ENCODE data around the gene NUMB. TPM values are rescaled to one million over a fixed set of nuclear protein-coding genes. Genes with fewer than 3 reads are reported as not detected.
A peak's percentile ranks its signal among the peaks of the same experiment; 100 is the strongest.

Gene NUMB
- total and polyA plus RNA-seq, 2 donors (not counting 1 experiment from before 2014, with no cell fraction given) = 36.0 to 151 TPM

- no peak overlapping the region for H3K4me3 ChIP-seq (replicated peaks in 1 of 4; ENCODE audit: control extremely low read depth in 1 of 4, insufficient read depth in 1 of 4, low read depth in 3 of 4, low read length in 4 of 4)
- H3K4me2 ChIP-seq (ENCODE audit: extremely low read depth, insufficient read depth, low read length) = no peak overlapping the region
- TF ChIP-seq, protein P1, sequence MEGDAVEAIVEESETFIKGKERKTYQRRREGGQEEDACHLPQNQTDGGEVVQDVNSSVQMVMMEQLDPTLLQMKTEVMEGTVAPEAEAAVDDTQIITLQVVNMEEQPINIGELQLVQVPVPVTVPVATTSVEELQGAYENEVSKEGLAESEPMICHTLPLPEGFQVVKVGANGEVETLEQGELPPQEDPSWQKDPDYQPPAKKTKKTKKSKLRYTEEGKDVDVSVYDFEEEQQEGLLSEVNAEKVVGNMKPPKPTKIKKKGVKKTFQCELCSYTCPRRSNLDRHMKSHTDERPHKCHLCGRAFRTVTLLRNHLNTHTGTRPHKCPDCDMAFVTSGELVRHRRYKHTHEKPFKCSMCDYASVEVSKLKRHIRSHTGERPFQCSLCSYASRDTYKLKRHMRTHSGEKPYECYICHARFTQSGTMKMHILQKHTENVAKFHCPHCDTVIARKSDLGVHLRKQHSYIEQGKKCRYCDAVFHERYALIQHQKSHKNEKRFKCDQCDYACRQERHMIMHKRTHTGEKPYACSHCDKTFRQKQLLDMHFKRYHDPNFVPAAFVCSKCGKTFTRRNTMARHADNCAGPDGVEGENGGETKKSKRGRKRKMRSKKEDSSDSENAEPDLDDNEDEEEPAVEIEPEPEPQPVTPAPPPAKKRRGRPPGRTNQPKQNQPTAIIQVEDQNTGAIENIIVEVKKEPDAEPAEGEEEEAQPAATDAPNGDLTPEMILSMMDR (conservative IDR thresholded peaks at IDR 0.05 in 1 of 2, IDR thresholded peaks at IDR 0.05 in 1 of 2; ENCODE audit: low read depth in 1 of 2, low read length in 2 of 2) = peak in 1 of 2 donors; percentile 25
- TF ChIP-seq EZH2 (IDR thresholded peaks at IDR 0.05; ENCODE audit: low read length, missing control alignments) = no peak
- no peak overlapping the region for H2AFZ ChIP-seq (ENCODE audit: low read length)
- H3K79me2 ChIP-seq (ENCODE audit: control insufficient read depth, insufficient read depth, low read length) = no peaks in the 10 kb centered on the region
- no peaks in the 10 kb centered on the region for H3K27me3 ChIP-seq (ENCODE audit: control insufficient read depth, insufficient read depth, low read length)
- H3K27ac ChIP-seq (ENCODE audit: insufficient read depth, low read length) = no peak overlapping the region
- H3K36me3 ChIP-seq (ENCODE audit: control insufficient read depth, insufficient read depth, low read length) = peaks cover 21% of the 10 kb centered on the region
- no peaks in the 10 kb centered on the region for H3K4me1 ChIP-seq (ENCODE audit: control insufficient read depth, extremely low read depth, insufficient read depth, low read length)
- H4K20me1 ChIP-seq (ENCODE audit: control insufficient read depth, extremely low read depth, insufficient read depth, low read length) = no peaks in the 10 kb centered on the region
- H3K9ac ChIP-seq (ENCODE audit: insufficient read depth, low read length) = no peak overlapping the region
- H3K9me3 ChIP-seq (ENCODE audit: control insufficient read depth, insufficient read depth, low read depth, low read length) = no peaks in the 10 kb centered on the region
- no peak for DNase-seq (ENCODE audit: low read depth in 2 of 2)
Observed at GRCh38 chr14:73280903-73281302, 177.4 kb downstream of the NUMB start.

DNA sequence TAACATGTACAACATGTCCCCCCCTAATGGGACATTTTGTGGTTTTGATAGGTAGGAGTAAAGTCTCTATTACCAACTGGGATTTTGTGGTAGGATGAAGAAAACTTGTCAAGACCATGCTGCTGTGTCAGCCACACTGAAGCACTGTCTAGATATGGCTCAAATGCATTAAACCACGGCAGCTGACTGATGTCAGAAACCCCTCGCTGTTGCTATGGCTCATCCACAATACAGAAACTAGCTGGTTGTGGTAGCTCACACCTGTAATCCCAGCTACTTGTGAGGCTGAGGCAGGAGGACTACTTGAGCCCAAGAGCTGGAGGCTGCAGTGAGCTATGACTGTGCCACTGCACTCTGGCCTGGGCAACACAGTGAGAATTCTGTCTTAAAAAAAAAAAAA is 181.0 kb downstream of the NUMB start:
- DNase-seq (ENCODE audit: low read depth in 2 of 2) = no peak

DNA sequence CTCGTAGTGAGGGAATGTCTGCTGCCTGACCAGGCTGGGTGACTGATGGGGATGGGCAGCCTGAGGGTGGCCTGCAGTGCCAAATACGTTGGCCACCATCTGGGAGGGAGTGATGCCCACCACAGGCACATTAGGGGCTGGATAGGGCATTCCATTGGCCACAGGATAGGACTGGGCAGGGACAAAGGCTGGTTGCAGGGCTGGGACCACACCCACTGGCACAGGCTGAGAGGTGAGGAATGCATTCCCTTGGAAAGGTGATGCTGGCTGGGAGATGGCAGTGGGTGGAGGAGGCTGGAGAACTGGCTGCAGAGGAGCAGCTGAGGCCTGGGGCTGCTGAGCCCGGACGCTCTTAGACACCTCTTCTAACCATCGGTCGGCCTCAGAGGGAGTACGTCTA is 181.5 kb downstream of the NUMB start:
- no peak overlapping the region for H3K9ac ChIP-seq (ENCODE audit: insufficient read depth, low read length)
- H4K20me1 ChIP-seq (ENCODE audit: control insufficient read depth, extremely low read depth, insufficient read depth, low read length) = no peaks in the 10 kb centered on the region
- no peaks in the 10 kb centered on the region for H3K9me3 ChIP-seq (ENCODE audit: control insufficient read depth, insufficient read depth, low read depth, low read length)
- H3K27ac ChIP-seq (ENCODE audit: insufficient read depth, low read length) = no peak overlapping the region
- no peak for DNase-seq (ENCODE audit: low read depth in 2 of 2)
- no peak overlapping the region for H3K4me3 ChIP-seq (replicated peaks in 1 of 4; ENCODE audit: control extremely low read depth in 1 of 4, insufficient read depth in 1 of 4, low read depth in 3 of 4, low read length in 4 of 4)
- TF ChIP-seq, protein P1 (conservative IDR thresholded peaks at IDR 0.05 in 1 of 2, IDR thresholded peaks at IDR 0.05 in 1 of 2; ENCODE audit: low read depth in 1 of 2, low read length in 2 of 2) = no peak
- TF ChIP-seq EZH2 (IDR thresholded peaks at IDR 0.05; ENCODE audit: low read length, missing control alignments) = no peak
- H3K36me3 ChIP-seq (ENCODE audit: control insufficient read depth, insufficient read depth, low read length) = peaks cover 16% of the 10 kb centered on the region
- no peaks in the 10 kb centered on the region for H3K79me2 ChIP-seq (ENCODE audit: control insufficient read depth, insufficient read depth, low read length)
- H2AFZ ChIP-seq (ENCODE audit: low read length) = no peak overlapping the region
- no peaks in the 10 kb centered on the region for H3K4me1 ChIP-seq (ENCODE audit: control insufficient read depth, extremely low read depth, insufficient read depth, low read length)
- no peaks in the 10 kb centered on the region for H3K27me3 ChIP-seq (ENCODE audit: control insufficient read depth, insufficient read depth, low read length)
- no peak overlapping the region for H3K4me2 ChIP-seq (ENCODE audit: extremely low read depth, insufficient read depth, low read length)

More for the DNA sequence above, 181.0 kb downstream of the NUMB start:
- H3K36me3 ChIP-seq (ENCODE audit: control insufficient read depth, insufficient read depth, low read length) = peaks cover 18% of the 10 kb centered on the region
- H3K79me2 ChIP-seq (ENCODE audit: control insufficient read depth, insufficient read depth, low read length) = no peaks in the 10 kb centered on the region
- TF ChIP-seq, protein P1 (conservative IDR thresholded peaks at IDR 0.05 in 1 of 2, IDR thresholded peaks at IDR 0.05 in 1 of 2; ENCODE audit: low read depth in 1 of 2, low read length in 2 of 2) = no peak
- TF ChIP-seq EZH2 (IDR thresholded peaks at IDR 0.05; ENCODE audit: low read length, missing control alignments) = no peak
- no peaks in the 10 kb centered on the region for H4K20me1 ChIP-seq (ENCODE audit: control insufficient read depth, extremely low read depth, insufficient read depth, low read length)
- H2AFZ ChIP-seq (ENCODE audit: low read length) = no peak overlapping the region
- H3K4me1 ChIP-seq (ENCODE audit: control insufficient read depth, extremely low read depth, insufficient read depth, low read length) = no peaks in the 10 kb centered on the region
- no peaks in the 10 kb centered on the region for H3K9me3 ChIP-seq (ENCODE audit: control insufficient read depth, insufficient read depth, low read depth, low read length)
- H3K9ac ChIP-seq (ENCODE audit: insufficient read depth, low read length) = no peak overlapping the region
- no peaks in the 10 kb centered on the region for H3K27me3 ChIP-seq (ENCODE audit: control insufficient read depth, insufficient read depth, low read length)
- H3K4me3 ChIP-seq (replicated peaks in 1 of 4; ENCODE audit: control extremely low read depth in 1 of 4, insufficient read depth in 1 of 4, low read depth in 3 of 4, low read length in 4 of 4) = no peak overlapping the region
- no peak overlapping the region for H3K4me2 ChIP-seq (ENCODE audit: extremely low read depth, insufficient read depth, low read length)
- H3K27ac ChIP-seq (ENCODE audit: insufficient read depth, low read length) = no peak overlapping the region
